Limb (tissue), 2 donors: ENCODE data around the gene ANAPC4.

Experiments
- DNase-seq, 2 donors: peaks; one replicate each; pipeline ENCODE4 v3.0.0-alpha.2; 2016; ENCODE audit errors: extremely low spot score in 2 of 2

Gene ANAPC4

DNA sequence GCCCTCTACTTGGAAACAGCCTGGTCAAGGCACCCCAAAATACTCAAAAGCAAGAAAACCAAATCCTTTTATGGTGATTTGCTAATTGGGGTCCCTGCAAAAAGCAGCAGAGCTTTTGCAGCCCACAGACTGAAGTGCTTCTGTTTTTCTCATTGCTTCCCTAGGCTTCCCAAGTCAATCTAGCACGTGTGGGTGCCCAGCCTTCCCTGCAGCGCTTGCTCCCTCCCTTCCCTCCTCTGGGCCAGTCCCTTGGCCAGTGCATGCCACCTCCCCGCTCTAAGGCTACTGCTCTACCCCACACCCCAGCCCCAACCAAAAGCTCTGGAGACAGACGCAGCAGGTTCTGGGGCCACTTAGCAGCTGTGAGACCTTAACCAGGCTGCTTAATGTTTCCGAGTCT lies 53.6 kb downstream of the ANAPC4 start:
- DNase-seq: no peak

DNA sequence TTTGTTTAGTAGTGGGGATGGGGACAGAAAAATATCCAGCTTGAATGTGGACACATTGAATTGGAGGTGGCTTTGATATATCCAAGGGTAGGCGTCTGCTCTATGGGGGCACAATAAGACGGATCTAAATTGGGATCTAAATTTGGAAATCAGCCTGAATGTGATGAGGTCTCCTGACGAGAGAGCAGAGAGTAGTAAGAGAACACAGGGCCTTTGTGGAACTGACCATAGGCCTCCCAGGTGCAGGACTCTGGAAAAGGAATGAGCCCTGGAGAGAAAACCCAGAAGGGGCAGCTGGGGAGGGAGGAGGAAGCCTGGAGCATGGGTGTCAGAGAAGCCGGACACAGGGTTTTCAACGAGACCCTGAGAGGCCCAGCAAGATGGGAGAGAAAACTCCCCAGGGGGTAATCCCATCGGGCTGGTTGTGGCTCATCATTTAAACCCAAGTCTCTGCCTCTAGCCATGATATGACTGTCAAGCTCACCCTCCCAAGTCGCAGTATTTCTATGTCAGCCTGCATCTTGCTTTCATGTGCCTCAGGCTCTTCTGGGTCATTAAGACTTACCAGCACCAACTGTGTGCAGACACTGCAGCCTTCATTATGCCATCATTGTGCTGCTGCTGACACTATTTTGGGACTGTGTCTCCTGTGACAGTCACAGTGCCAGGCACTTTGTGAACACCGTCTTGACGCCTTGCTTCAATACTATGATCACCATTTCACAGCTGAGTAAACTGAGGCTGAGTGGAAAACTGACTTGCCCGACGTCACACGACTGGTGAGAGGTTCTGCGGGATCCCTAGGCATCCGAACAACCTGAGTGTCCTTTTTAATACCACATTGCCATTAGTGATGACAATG lies 57.1 kb downstream of the ANAPC4 start:
- DNase-seq: no peak

DNA sequence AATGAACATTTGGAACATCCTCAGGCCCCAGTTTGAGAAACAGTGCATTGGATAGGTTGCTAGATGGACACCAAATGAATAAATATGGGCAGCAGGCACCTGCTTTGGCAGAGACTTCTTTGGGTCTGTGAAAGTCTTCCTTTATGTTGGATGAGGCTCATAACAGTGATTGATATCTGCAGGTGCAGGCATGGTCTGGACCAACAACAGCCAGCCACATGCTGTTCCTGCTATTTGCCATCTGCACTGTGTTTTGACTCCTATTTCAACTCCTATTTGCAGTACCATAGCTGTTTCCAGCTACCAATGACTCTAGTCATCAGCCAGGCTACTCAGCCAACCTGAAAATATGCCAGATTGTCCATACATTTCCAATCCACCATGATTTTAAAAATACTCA lies 60.9 kb downstream of the ANAPC4 start:
- DNase-seq: peak in 1 of 2 donors; percentile 10

DNA sequence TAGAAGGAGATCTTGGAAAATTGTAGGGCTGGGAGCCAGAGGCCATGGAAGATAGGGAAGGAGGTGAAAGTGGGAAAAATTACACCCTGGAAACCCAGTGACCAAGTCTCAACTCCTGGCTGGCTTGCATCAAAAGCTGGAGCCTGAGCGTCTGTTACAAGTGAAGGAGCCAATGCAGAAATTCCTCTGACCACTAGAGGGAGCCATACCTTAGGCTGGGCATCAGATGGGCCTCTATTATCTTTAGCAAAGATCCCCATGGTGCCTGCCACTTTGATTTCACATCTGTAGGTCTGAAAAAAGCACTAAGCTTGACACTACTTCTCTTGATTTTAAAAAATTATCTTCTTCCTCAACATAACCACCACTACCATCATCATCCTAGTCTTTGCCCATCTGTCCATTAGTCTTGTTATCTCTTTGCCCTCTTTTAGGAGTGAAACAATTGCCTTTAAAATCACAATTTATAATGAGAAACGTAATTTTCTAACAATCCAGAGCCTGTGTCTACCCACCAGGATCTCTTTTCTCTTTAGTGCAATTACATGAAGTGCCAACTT lies 62.9 kb downstream of the ANAPC4 start:
- peak; percentile 34 to 50 for DNase-seq

- no peak for DNase-seq
Measured at GRCh38 chr4:25440478-25441030, 63.5 kb downstream of the ANAPC4 start.

- peak; percentile 70 to 80 for DNase-seq
Measured at GRCh38 chr4:25441519-25442117, 64.6 kb downstream of the ANAPC4 start.

- no peak for DNase-seq
Measured at GRCh38 chr4:25442863-25443307, 65.8 kb downstream of the ANAPC4 start.

DNA sequence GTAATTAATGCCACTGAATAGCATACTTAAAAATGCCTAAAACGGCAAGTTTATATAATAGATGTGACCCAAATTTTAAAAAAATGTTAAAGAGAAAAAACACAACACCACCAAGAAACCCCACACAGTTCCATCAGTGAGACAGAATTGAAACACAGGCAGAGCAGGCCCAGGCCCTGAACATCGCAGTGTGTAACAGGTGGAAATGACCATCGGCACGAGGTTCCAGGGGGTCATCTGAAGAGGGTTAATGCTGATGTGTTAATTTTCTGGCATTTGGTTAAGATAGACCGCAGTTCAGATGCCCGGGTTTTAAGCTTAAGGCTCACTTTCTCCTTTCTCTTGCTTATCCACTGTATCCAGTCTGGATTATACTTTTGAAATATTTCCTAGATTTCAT lies 66.8 kb downstream of the ANAPC4 start:
- DNase-seq: no peak

GRCh38 chr4:25446611-25447010 lies 69.5 kb downstream of the ANAPC4 start:
- no peak for DNase-seq

- peak in 1 of 2 donors; percentile 41 for DNase-seq
Measured at GRCh38 chr4:25448379-25449109, 71.5 kb downstream of the ANAPC4 start.

DNA sequence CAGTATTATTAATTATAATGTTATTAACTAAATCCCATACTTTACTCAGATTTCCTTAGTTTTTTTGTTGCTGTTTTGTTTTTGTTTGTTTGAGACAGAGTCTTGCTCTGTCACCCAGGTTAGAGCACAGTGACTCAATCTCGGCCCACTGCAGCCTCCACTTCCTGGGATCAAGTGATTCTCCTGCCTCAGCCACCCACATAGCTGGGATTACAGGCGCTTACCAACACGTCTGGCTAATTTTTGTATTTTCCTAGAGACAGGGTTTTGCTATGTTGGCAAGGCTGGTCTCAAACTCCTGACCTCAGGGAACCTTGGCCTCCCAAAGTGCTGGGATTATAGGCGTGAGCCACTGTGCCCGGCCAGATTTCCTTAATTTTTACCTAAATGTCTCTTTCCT lies 72.2 kb downstream of the ANAPC4 start:
- DNase-seq: no peak

DNA sequence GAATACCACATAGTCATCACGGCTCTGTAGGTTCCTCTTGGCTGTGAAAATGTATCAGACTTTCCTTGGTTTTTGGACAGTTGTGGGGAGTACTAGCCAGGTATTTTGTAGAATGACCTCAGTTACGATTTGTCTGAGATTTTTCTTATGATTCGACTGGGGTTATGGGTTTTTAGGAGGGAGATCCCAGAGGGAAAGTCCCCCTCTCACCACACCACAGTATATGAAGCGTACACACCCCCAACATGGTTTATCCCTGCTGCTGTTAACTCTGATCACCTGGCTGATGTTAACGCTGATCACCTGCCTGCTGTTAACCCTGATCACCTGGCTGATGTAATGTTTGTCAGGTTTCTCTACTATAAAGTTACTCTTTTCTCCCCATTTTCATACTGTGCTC lies 72.6 kb downstream of the ANAPC4 start:
- DNase-seq: no peak

DNA sequence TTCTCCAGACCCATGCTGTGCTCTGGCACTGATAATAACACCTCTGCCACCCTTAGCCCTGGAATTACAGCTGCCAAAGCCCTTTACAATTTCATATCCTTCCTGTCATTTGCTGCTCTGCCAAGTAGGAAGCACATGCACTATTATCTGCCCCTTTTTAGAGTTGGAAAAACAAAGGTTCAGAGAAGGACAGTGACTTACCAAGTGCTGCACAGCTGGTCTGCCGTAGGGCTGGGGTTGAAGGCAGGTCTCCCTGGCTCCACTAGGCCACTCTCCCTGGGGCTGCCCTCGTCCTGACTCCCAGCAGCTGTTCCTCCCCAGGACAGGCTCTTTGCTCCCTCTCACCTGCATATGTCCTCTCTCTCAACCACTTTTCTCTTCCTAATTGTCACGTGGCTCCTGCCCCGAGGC lies 73.4 kb downstream of the ANAPC4 start:
- no peak for DNase-seq

DNA sequence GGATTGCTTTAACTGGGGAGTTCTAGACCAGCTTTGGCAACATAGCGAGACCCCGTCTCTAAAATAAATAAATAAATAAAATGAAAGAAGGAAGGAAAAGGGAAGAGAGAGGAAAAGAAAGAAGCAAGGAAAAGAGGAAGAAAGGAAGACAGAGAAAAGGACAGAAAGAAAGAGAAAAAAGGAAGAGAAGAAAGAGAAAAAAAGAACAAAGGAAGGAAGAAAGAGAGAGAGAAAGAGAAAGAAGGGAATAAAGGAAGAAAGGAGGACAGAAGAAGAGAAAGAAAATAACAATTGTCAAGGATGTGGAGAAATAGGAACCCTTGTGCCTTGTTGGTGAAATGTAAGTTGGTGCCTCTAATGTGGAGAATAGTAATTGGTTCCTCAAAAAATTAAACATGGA lies 74.6 kb downstream of the ANAPC4 start:
- no peak for DNase-seq

DNA sequence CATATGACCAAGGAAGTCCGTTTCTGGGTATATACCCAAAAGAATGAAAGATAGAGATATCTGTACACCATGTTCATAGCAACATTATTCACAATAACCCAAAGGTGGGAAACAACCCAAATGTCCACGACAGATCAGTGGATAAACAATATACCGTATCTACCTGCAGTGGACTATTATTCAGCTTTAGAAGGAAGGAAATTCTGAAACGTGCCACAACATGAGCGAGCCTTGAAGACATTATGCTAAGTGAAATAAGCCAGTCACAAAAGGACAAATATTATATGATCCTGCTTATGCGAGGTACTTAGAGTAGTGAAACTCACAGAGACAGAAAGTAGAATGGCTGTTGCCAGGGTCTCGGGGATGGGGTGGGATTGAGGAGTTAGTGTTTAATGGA lies 75.0 kb downstream of the ANAPC4 start:
- DNase-seq: no peak

DNA sequence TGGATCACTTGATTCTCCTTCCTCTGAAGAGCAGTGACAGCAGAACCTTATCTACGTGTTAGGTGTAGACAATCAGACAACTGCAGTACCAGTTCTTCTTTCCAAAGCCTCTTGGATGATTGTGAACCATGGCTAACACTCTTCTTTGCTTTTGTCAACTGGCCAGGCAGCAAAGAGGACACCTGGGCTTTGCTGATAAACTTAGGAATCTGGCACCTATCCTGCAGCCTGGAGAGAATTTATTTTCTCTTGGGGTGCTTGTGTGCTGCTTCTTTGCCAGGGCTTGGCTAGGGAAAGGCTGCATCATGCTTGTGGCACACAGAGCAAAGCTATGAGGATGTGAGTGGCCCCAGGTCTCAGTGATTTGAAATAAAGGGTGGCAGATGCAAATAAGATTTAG lies 77.4 kb downstream of the ANAPC4 start:
- no peak for DNase-seq

DNA sequence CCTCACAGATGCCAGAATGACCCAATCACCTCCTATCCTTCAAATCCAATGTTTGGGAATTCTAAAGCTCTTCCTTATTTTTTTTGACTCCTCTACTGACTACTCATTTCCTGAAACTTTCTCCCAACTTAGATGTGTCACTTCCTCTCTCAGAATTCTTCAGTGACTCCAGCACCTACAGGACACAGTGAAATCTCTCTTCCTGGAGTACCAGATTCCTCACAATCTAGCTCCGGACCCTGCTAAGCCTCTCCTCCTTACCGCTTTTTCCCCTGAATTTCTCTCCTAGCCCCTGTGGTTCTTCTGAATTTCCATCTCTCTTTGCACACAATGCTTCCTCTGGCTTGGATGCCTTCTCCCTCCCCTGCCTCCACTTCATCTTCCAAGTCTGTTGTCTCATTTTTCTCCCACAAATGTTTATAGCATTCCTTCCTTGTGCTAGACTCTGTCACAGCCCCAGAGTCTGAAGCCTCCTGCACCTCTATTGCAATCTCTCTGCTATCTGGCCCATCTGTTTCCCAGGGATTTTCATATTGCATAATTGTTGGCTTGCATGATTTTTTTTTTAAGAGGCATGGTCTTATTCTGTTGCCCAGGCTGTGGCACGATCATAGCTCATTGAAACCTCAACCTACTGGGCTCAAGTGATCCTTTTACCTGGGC lies 80.1 kb downstream of the ANAPC4 start:
- DNase-seq: no peak

DNA sequence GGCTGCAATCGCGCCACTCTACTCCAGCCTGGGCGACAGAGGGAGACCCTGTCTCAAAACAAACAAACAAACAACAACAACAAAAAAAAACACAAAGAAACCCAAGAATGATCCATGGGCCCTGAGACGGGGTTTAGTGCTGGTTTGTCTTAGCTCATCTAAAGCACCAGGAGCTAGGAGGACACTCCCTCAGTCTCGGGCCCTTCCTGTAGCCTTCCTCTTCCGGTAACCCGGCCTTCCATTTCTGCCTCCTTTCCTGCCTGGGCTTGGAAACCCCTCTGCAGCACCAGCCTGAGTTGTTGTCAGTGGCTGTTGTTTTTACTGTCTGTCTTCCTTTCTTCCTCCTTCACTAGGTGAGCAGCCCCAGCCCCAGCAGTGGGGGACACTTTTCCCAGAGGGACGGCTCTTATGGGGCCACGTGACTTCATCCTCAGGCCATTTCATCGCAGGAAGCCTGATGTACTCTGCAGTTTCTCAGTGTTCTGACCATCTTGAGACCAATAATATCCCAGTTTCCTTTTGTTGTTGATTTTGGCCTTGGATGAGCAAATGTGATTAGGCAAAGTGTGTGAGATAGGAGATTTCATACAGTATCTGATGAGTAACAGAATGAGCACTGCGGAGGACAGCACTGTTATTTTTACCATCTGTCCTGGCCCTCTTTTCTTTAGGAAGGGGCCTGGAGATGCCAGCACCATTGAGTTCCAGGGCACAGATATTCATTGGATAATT lies 90.1 kb downstream of the ANAPC4 start:
- no peak for DNase-seq

DNA sequence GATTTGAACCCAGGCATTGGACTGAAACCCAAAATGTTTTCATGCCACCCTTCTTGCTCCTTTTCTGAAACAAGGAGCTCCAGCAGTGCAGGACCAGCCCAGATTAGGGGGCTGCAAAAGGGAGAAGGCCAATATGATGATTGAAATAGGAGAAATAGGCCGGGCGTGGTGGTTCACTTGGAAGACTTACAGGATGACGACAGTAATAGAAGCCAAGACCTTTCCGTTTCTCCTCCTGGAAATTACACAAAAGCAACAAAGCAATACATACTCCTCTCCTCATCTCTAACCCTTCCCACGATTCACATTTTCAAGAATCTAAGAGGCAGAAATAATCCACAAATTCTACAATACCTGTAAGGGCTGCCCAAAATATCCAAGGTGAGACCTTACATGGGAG lies 90.8 kb downstream of the ANAPC4 start:
- no peak for DNase-seq
